Fibroblast of lung (primary cell): ENCODE data around the gene XRN2. TPM values are rescaled to one million over a fixed set of nuclear protein-coding genes. Genes with fewer than 3 reads are reported as not detected.

ENCODE experiments used
- DNase-seq, 2 donors: peaks; one replicate each; pipeline versions ENCODE4 v3.0.0 to v3.0.0-alpha.2; 2010; ENCODE audit warnings: low read depth in 2 of 2
- H2AFZ ChIP-seq: 2 replicates; pipeline ENCODE4 v1.5.1; 2012; ENCODE audit warnings: low read length, control low read depth, inconsistent platforms
- H3K27ac ChIP-seq: 2 replicates; pipeline ENCODE4 v1.5.1; 2011; ENCODE audit warnings: low read length, control low read depth; ENCODE audit not compliant: insufficient read depth
- H3K27me3 ChIP-seq: 2 replicates; pipeline ENCODE4 v1.5.1; 2011; ENCODE audit warnings: mild to moderate bottlenecking, low read length; ENCODE audit not compliant: control insufficient read depth, insufficient read depth
- H3K36me3 ChIP-seq: 2 replicates; pipeline ENCODE4 v1.5.1; 2011; ENCODE audit warnings: low read length; ENCODE audit not compliant: control insufficient read depth, insufficient read depth
- H3K4me1 ChIP-seq: 2 replicates; pipeline ENCODE4 v1.5.1; 2011; ENCODE audit warnings: low read length; ENCODE audit not compliant: control insufficient read depth, insufficient read depth; ENCODE audit errors: extremely low read depth
- H3K4me2 ChIP-seq: 2 replicates; pipeline ENCODE4 v1.5.1; 2011; ENCODE audit warnings: low read length, control low read depth; ENCODE audit not compliant: insufficient read depth; ENCODE audit errors: extremely low read depth
- H3K4me3 ChIP-seq, 4 experiments: fragments of 200-600 bp in 1 of 4; sonication (generic) in 1 of 4; replicated peaks in 1 of 4; 2 replicates each; pipeline ENCODE4 v1.5.1; 2011 to 2016; ENCODE audit warnings: low read length in 4 of 4, low read depth in 3 of 4, mild to moderate bottlenecking in 3 of 4, control low read depth in 2 of 4, inconsistent platforms in 1 of 4, mixed read lengths in 1 of 4; ENCODE audit not compliant: insufficient read depth in 1 of 4; ENCODE audit errors: control extremely low read depth in 1 of 4
- H3K79me2 ChIP-seq: 2 replicates; pipeline ENCODE4 v1.5.1; 2012; ENCODE audit warnings: mild to moderate bottlenecking, low read length, inconsistent platforms; ENCODE audit not compliant: control insufficient read depth, insufficient read depth
- H3K9ac ChIP-seq: 2 replicates; pipeline ENCODE4 v1.5.1; 2011; ENCODE audit warnings: mild to moderate bottlenecking, low read length, control low read depth; ENCODE audit not compliant: insufficient read depth
- H3K9me3 ChIP-seq: 2 replicates; pipeline ENCODE4 v1.5.1; 2012; ENCODE audit warnings: low read depth, low read length; ENCODE audit not compliant: control insufficient read depth, insufficient read depth
- H4K20me1 ChIP-seq: 2 replicates; pipeline ENCODE4 v1.5.1; 2011; ENCODE audit warnings: low read length; ENCODE audit not compliant: control insufficient read depth, insufficient read depth; ENCODE audit errors: extremely low read depth
- CTCF ChIP-seq, 2 donors: IDR thresholded peaks in 1 of 2; conservative IDR thresholded peaks in 1 of 2; 1 replicate in 1 of 2; 2 replicates in 1 of 2; pipeline ENCODE4 v1.5.1; 2011 to 2012; ENCODE audit warnings: low read length in 2 of 2, control low read depth in 1 of 2, inconsistent platforms in 1 of 2, low read depth in 1 of 2, mild to moderate bottlenecking in 1 of 2
- EZH2 ChIP-seq: IDR thresholded peaks from 2 replicates; pipeline ENCODE4 v1.5.1; 2012; ENCODE audit warnings: low read length, control low read depth, mild to moderate bottlenecking; ENCODE audit errors: missing control alignments
- polyA plus RNA-seq, 2 donors: library from polyadenylated mRNA; depleted of rRNA in 1 of 2; stranded (reverse) in 1 of 2; unstranded in 1 of 2; fragments of >200 nt; gene quantifications; 2 replicates each; pipeline ENCODE4 v1.2.1, GENCODE V29; 2011 to 2012; ENCODE audit warnings: missing spikeins in 1 of 2
- total RNA-seq: library from RNA; depleted of rRNA; stranded (reverse); fragments of >200 nt; gene quantifications from 2 replicates; pipeline ENCODE4 v1.2.1, GENCODE V29; 2014

The XRN2 gene
- total and polyA plus RNA-seq, 2 donors (not counting 1 experiment from before 2014, with no cell fraction given): 99.3 to 99.6 TPM

GRCh38 chr20:21340991-21341697 is 38.0 kb downstream of the XRN2 start:
- no peak for DNase-seq
- no peak overlapping the region for H2AFZ ChIP-seq
- no peaks in the 10 kb centered on the region for H3K27me3 ChIP-seq
- H4K20me1 ChIP-seq: no peaks in the 10 kb centered on the region
- no peaks in the 10 kb centered on the region for H3K79me2 ChIP-seq
- H3K4me2 ChIP-seq: no peak overlapping the region
- no peaks in the 10 kb centered on the region for H3K9me3 ChIP-seq
- no peak overlapping the region for H3K27ac ChIP-seq
- H3K9ac ChIP-seq: no peak overlapping the region
- H3K36me3 ChIP-seq: peaks cover 8% of the 10 kb centered on the region
- TF ChIP-seq EZH2: no peak
- TF ChIP-seq CTCF (conservative IDR thresholded peaks at IDR 0.05 in 1 of 2, IDR thresholded peaks at IDR 0.05 in 1 of 2; ENCODE audit: low read depth in 1 of 2, low read length in 2 of 2): no peak
- H3K4me1 ChIP-seq: peaks cover 3% of the 10 kb centered on the region
- H3K4me3 ChIP-seq: no peak overlapping the region

GRCh38 chr20:21342656-21343345 is 39.7 kb downstream of the XRN2 start:
- TF ChIP-seq CTCF (conservative IDR thresholded peaks at IDR 0.05 in 1 of 2, IDR thresholded peaks at IDR 0.05 in 1 of 2; ENCODE audit: low read depth in 1 of 2, low read length in 2 of 2): no peak
- no peak for TF ChIP-seq EZH2
- H3K4me3 ChIP-seq: no peak overlapping the region
- H3K9me3 ChIP-seq: no peaks in the 10 kb centered on the region
- H3K79me2 ChIP-seq: no peaks in the 10 kb centered on the region
- H3K27me3 ChIP-seq: no peaks in the 10 kb centered on the region
- H3K4me2 ChIP-seq: peak overlapping the region; percentile 26
- H2AFZ ChIP-seq: no peak overlapping the region
- peaks cover 3% of the 10 kb centered on the region for H3K4me1 ChIP-seq
- H3K27ac ChIP-seq: no peak overlapping the region
- peak; percentile 48 to 56 for DNase-seq
- H3K9ac ChIP-seq: no peak overlapping the region
- no peaks in the 10 kb centered on the region for H4K20me1 ChIP-seq
- H3K36me3 ChIP-seq: peaks cover 4% of the 10 kb centered on the region

GRCh38 chr20:21344206-21344900 is 41.2 kb downstream of the XRN2 start:
- Histone ChIP-seq H3K9me3 (no peaks in the 10 kb centered on the region), H3K27ac (no peak overlapping the region), H3K27me3 (no peaks in the 10 kb centered on the region), H3K79me2 (no peaks in the 10 kb centered on the region), H3K4me3 (no peak overlapping the region), H3K36me3 (peaks cover 4% of the 10 kb centered on the region), H4K20me1 (no peaks in the 10 kb centered on the region), H3K9ac (no peak overlapping the region), H3K4me2 (no peak overlapping the region), H2AFZ (no peak overlapping the region), H3K4me1 (peaks cover 3% of the 10 kb centered on the region)
- TF ChIP-seq CTCF (conservative IDR thresholded peaks at IDR 0.05 in 1 of 2, IDR thresholded peaks at IDR 0.05 in 1 of 2; ENCODE audit: low read depth in 1 of 2, low read length in 2 of 2): no peak
- peak in 1 of 2 donors; percentile 63 for DNase-seq
